ENCODE data around the gene KLK2. TPM values are rescaled to one million over a fixed set of nuclear protein-coding genes. Genes with fewer than 3 reads are reported as not detected.

The KLK2 gene
- total and polyA plus RNA-seq, 2 of the 8 experiments (the other 6 are each of a cell fraction or from before 2014, with no cell fraction given) = 0.20 TPM; not detected in 1

GRCh38 chr19:50880241-50880640 is 7.0 kb downstream of the KLK2 start:
- H2AK5ac ChIP-seq (ENCODE audit: low read depth, low read length) = no peak overlapping the region

More at GRCh38 chr19:50880241-50880640, 7.0 kb downstream of the KLK2 start:
- Histone ChIP-seq H4K8ac (ENCODE audit: extremely low read depth, insufficient read depth, low read length) (no peak overlapping the region), H2BK12ac (ENCODE audit: low read depth, low read length) (no peak overlapping the region), H3K27ac (ENCODE audit: low read depth, low read length) (no peak overlapping the region), H3K36me3 (ENCODE audit: control insufficient read depth in 2 of 4, insufficient read depth in 4 of 4, low read length in 3 of 4) (no peaks in the 10 kb centered on the region), H3K9me3 (ENCODE audit: insufficient read depth in 2 of 2, low read depth in 1 of 2, low read length in 1 of 2) (no peaks in the 10 kb centered on the region), H3K27me3 (replicated peaks in 1 of 4; ENCODE audit: control insufficient read depth in 3 of 4, extremely low read depth in 1 of 4, insufficient read depth in 3 of 4, low read length in 3 of 4) (peaks cover 0 to 3% (median under 1%) of the 10 kb centered on the region in 4 experiments; a peak in 4 of 7 replicates), H3K9ac (replicated peaks in 1 of 4; ENCODE audit: extremely low read depth in 1 of 4, low read depth in 3 of 4, low read length in 3 of 4) (no peak overlapping the region), H2AFZ (ENCODE audit: low read length) (no peak overlapping the region), H3K14ac (ENCODE audit: insufficient read length) (no peak overlapping the region), H2BK120ac (replicated peaks; ENCODE audit: low read depth, low read length) (no peak overlapping the region), H3K79me1 (ENCODE audit: low read depth, low read length) (no peaks in the 10 kb centered on the region), H2BK15ac (ENCODE audit: low read length) (no peak overlapping the region), H4K5ac (ENCODE audit: insufficient read length, low read depth, low read length) (no peak overlapping the region), H2BK20ac (ENCODE audit: low read length) (no peak overlapping the region), H3K4ac (replicated peaks; ENCODE audit: insufficient read length, low read depth, low read length) (no peak overlapping the region), H4K20me1 (replicated peaks in 1 of 2; ENCODE audit: control insufficient read depth in 1 of 2, insufficient read depth in 2 of 2, low read length in 2 of 2) (no peaks in the 10 kb centered on the region), H3K4me3 (ENCODE audit: extremely low read depth in 1 of 4, insufficient read depth in 2 of 4, low read depth in 3 of 4, low read length in 4 of 4) (no peak overlapping the region), H4K91ac (replicated peaks; ENCODE audit: insufficient read length, low read length) (no peak overlapping the region), H3K56ac (replicated peaks; ENCODE audit: insufficient read length, low read depth, low read length) (no peak overlapping the region), H3K18ac (ENCODE audit: extremely low read depth, low read length) (no peak overlapping the region), H3K23ac (ENCODE audit: insufficient read length) (no peak overlapping the region), H3K4me2 (ENCODE audit: insufficient read depth in 1 of 2, low read depth in 2 of 2, low read length in 2 of 2) (no peak overlapping the region), H3K23me2 (ENCODE audit: low read depth, low read length) (no peaks in the 10 kb centered on the region), H3K4me1 (replicated peaks in 1 of 4; ENCODE audit: control insufficient read depth in 3 of 4, insufficient read depth in 4 of 4, low read length in 3 of 4) (peaks cover 0 to 12% (median 3%) of the 10 kb centered on the region in 4 experiments; a peak in 3 of 7 replicates), H2BK5ac (ENCODE audit: low read depth, low read length) (no peak overlapping the region), H3K79me2 (ENCODE audit: control insufficient read depth in 1 of 2, insufficient read depth in 2 of 2, low read length in 2 of 2) (no peaks in the 10 kb centered on the region)
- TF ChIP-seq SIX5 (IDR thresholded peaks at IDR 0.05; ENCODE audit: low read depth, low read length) (no peak), SIN3A (conservative IDR thresholded peaks at IDR 0.05 in 1 of 2, IDR thresholded peaks at IDR 0.05 in 1 of 2; ENCODE audit: low read depth in 1 of 2, low read length in 2 of 2) (no peak), TCF12 (IDR thresholded peaks at IDR 0.05; ENCODE audit: low read depth, low read length) (no peak), POU5F1 (IDR thresholded peaks at IDR 0.05; ENCODE audit: low read depth, low read length) (no peak), BACH1 (IDR thresholded peaks at IDR 0.05; ENCODE audit: low read length) (no peak), POLR2AphosphoS5 (IDR thresholded peaks at IDR 0.05; ENCODE audit: low read depth, low read length) (no peak), SP4 (IDR thresholded peaks at IDR 0.05; ENCODE audit: low read length) (no peak), POLR2A (IDR thresholded peaks at IDR 0.05; ENCODE audit: control extremely low read depth in 1 of 2, low read depth in 2 of 2, low read length in 2 of 2) (no peak), ASH2L (IDR thresholded peaks at IDR 0.05; ENCODE audit: low read length) (no peak), SUZ12 (IDR thresholded peaks at IDR 0.05; ENCODE audit: low read length) (no peak)
- POLR2A ChIA-PET (ENCODE audit: partially characterized antibody) = no interaction called here
- DNase-seq (ENCODE audit: low read depth in 1 of 2, low spot score in 2 of 2) (no peak), FAIRE-seq (no peak)
- CTCF ChIA-PET (ENCODE audit: partially characterized antibody) = no interaction called here
- WGBS, 2 experiments (ENCODE audit: extremely low coverage in 1 of 2, insufficient coverage in 1 of 2, insufficient read length in 1 of 2, insufficient replicate concordance in 2 of 2, low coverage in 1 of 2, low lambda C conversion rate in 2 of 2, missing lambda C conversion rate in 1 of 2) = 86% methylated on average over 5 of the region's 5 CpGs; no CpG with 5 or more reads in 1 of the 2 experiments
